ENCODE measurements around the gene TBX18. TPM values are rescaled to one million over a fixed set of nuclear protein-coding genes. Genes with fewer than 3 reads are reported as not detected.

TBX18 gene
- total RNA-seq, 1 experiment from 2014 or later, result 14.4 TPM

- POLR2A ChIA-PET, result no interaction called here
- Histone ChIP-seq H3K27me3 (ENCODE audit: insufficient read depth, low read length) (peaks cover 5% of the 10 kb centered on the region; the same call in 1 of the 2 replicates), H3K9me2 (ENCODE audit: insufficient read depth) (no peaks in the 10 kb centered on the region), H3K27ac (ENCODE audit: low read depth, low read length) (no peak overlapping the region), H3K36me3 (ENCODE audit: control insufficient read depth in 1 of 2, insufficient read depth in 2 of 2, low read length in 2 of 2) (no peaks in the 10 kb centered on the region), H4K20me1 (ENCODE audit: insufficient read depth) (no peaks in the 10 kb centered on the region), H3K9me3 (ENCODE audit: control insufficient read depth in 1 of 2, insufficient read depth in 1 of 2, low read depth in 1 of 2, low read length in 2 of 2) (no peaks in the 10 kb centered on the region), H3K4me1 (ENCODE audit: control insufficient read depth in 1 of 2, insufficient read depth in 2 of 2, low read length in 2 of 2) (peaks cover 0 to 9% of the 10 kb centered on the region in 2 experiments; a peak in 2 of 4 replicates), H3K79me2 (ENCODE audit: insufficient read depth, low read length) (no peaks in the 10 kb centered on the region), H3K4me3 (replicated peaks in 1 of 2; ENCODE audit: low read depth in 1 of 2, low read length in 2 of 2) (no peak overlapping the region), H3K4me2 (ENCODE audit: low read length) (no peak overlapping the region), H3K9ac (ENCODE audit: low read length) (no peak overlapping the region), H2AFZ (ENCODE audit: low read depth, low read length, poor library complexity, severe bottlenecking) (no peak overlapping the region)
- no TSS peak for BruUV-seq (replicated peaks)
- TF ChIP-seq, protein P1, sequence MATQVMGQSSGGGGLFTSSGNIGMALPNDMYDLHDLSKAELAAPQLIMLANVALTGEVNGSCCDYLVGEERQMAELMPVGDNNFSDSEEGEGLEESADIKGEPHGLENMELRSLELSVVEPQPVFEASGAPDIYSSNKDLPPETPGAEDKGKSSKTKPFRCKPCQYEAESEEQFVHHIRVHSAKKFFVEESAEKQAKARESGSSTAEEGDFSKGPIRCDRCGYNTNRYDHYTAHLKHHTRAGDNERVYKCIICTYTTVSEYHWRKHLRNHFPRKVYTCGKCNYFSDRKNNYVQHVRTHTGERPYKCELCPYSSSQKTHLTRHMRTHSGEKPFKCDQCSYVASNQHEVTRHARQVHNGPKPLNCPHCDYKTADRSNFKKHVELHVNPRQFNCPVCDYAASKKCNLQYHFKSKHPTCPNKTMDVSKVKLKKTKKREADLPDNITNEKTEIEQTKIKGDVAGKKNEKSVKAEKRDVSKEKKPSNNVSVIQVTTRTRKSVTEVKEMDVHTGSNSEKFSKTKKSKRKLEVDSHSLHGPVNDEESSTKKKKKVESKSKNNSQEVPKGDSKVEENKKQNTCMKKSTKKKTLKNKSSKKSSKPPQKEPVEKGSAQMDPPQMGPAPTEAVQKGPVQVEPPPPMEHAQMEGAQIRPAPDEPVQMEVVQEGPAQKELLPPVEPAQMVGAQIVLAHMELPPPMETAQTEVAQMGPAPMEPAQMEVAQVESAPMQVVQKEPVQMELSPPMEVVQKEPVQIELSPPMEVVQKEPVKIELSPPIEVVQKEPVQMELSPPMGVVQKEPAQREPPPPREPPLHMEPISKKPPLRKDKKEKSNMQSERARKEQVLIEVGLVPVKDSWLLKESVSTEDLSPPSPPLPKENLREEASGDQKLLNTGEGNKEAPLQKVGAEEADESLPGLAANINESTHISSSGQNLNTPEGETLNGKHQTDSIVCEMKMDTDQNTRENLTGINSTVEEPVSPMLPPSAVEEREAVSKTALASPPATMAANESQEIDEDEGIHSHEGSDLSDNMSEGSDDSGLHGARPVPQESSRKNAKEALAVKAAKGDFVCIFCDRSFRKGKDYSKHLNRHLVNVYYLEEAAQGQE (IDR thresholded peaks at IDR 0.05; ENCODE audit: low read depth), result no peak
- TF ChIP-seq CEBPB (IDR thresholded peaks at IDR 0.05; ENCODE audit: low read depth) (no peak), YY1 (IDR thresholded peaks at IDR 0.05; ENCODE audit: extremely low read depth, insufficient replicate concordance, low read depth, low read length) (no peak), EZH2phosphoT487 (IDR thresholded peaks at IDR 0.05; ENCODE audit: borderline replicate concordance) (no peak), FOSL1 (IDR thresholded peaks at IDR 0.05; ENCODE audit: low read depth) (no peak), RAD21 (IDR thresholded peaks at IDR 0.05; ENCODE audit: low read depth) (no peak), ZFX (IDR thresholded peaks at IDR 0.05) (no peak), SRF (IDR thresholded peaks at IDR 0.05; ENCODE audit: low read depth) (no peak), ELF1 (IDR thresholded peaks at IDR 0.05; ENCODE audit: borderline replicate concordance, low read depth) (no peak), CBX3 (IDR thresholded peaks at IDR 0.05; ENCODE audit: low read depth) (no peak), JUND (IDR thresholded peaks at IDR 0.05) (no peak), SIN3A (IDR thresholded peaks at IDR 0.05; ENCODE audit: low read depth) (no peak), POLR2A (IDR thresholded peaks at IDR 0.05; ENCODE audit: borderline replicate concordance, extremely low read depth, insufficient read depth, insufficient read length) (no peak)
- TF ChIP-seq, protein P2, sequence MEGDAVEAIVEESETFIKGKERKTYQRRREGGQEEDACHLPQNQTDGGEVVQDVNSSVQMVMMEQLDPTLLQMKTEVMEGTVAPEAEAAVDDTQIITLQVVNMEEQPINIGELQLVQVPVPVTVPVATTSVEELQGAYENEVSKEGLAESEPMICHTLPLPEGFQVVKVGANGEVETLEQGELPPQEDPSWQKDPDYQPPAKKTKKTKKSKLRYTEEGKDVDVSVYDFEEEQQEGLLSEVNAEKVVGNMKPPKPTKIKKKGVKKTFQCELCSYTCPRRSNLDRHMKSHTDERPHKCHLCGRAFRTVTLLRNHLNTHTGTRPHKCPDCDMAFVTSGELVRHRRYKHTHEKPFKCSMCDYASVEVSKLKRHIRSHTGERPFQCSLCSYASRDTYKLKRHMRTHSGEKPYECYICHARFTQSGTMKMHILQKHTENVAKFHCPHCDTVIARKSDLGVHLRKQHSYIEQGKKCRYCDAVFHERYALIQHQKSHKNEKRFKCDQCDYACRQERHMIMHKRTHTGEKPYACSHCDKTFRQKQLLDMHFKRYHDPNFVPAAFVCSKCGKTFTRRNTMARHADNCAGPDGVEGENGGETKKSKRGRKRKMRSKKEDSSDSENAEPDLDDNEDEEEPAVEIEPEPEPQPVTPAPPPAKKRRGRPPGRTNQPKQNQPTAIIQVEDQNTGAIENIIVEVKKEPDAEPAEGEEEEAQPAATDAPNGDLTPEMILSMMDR (IDR thresholded peaks at IDR 0.05 in 2 of 3, conservative IDR thresholded peaks at IDR 0.05 in 1 of 3; ENCODE audit: borderline replicate concordance in 1 of 3, insufficient read depth in 1 of 3, low read depth in 2 of 3, low read length in 2 of 3), result no peak
- ATAC-seq (no peak), DNase-seq (ENCODE audit: low read depth, low spot score) (no peak)
- intact Hi-C loops (cut with micrococcal nuclease), result loop anchor here (10.0 kb wide), 1 partner anchor 353 kb away; no protein-coding TSS in a partner anchor
- CTCF ChIA-PET, result no interaction called here
- RAD21 ChIA-PET (ENCODE audit: low non-redundant PET in 1 of 2, low total read pairs in 2 of 2, uncharacterized antibody in 2 of 2, unreplicated experiment in 2 of 2), result no interaction called here
These were observed 13.5 kb upstream of the TBX18 start for GRCh38 chr6:84777888-84778287.

Measured in HCT116 (cell line).